Neural progenitor cell (in vitro differentiated cells): ENCODE measurements around the gene GYPC.

ENCODE experiments used
- CTCF ChIP-seq: fragments of 200-600 bp; sonication (generic); IDR thresholded peaks from 2 replicates; pipeline ENCODE4 v1.5.1; 2017; ENCODE audit warnings: antibody characterized with exemption, mild to moderate bottlenecking
- EZH2 ChIP-seq: fragments of 200-600 bp; sonication (generic); IDR thresholded peaks from 2 replicates; pipeline ENCODE4 v1.6.1; 2017; ENCODE audit warnings: antibody characterized with exemption, mild to moderate bottlenecking, moderate library complexity

GRCh38 chr2:126696644-126697520 is 40.9 kb downstream of the GYPC start:
- TF ChIP-seq EZH2 (no peak), CTCF (no peak)
